Erythroblast (primary cell): Measurements from ENCODE around the gene TMEM191B.
"Not testable (repeated sequence)": the region's sequence is repeated elsewhere in the genome, so short reads cannot be mapped to it uniquely, and the experiment has no call there.

ENCODE experiments used
- DNase-seq, 2 experiments: peaks; one replicate each; lab custom pipeline; 2025; lab: John Stamatoyannopoulos, UW

Gene TMEM191B

GRCh38 chr22:18558516-18558915 lies 30.9 kb downstream of the TMEM191B start:
- not testable (repeated sequence) for DNase-seq

- DNase-seq: not testable (repeated sequence)
Measured at GRCh38 chr22:18558939-18559338, 31.3 kb downstream of the TMEM191B start.

- not testable (repeated sequence) for DNase-seq
Measured at GRCh38 chr22:18560099-18560974, 32.7 kb downstream of the TMEM191B start.

GRCh38 chr22:18570509-18571246 lies 43.1 kb downstream of the TMEM191B start:
- not testable (repeated sequence) for DNase-seq

- not testable (repeated sequence) for DNase-seq
Measured at GRCh38 chr22:18573483-18574164, 46.0 kb downstream of the TMEM191B start.

GRCh38 chr22:18574555-18574954 lies 47.0 kb downstream of the TMEM191B start:
- not testable (repeated sequence) for DNase-seq

- DNase-seq: not testable (repeated sequence)
Measured at GRCh38 chr22:18575686-18576085, 48.1 kb downstream of the TMEM191B start.

GRCh38 chr22:18577090-18577818 lies 49.7 kb downstream of the TMEM191B start:
- not testable (repeated sequence) for DNase-seq

GRCh38 chr22:18577847-18578246 lies 50.2 kb downstream of the TMEM191B start:
- DNase-seq: not testable (repeated sequence)
